GM12878 (cell line): ENCODE results near the gene OR2B2. TPM values are rescaled to one million over a fixed set of nuclear protein-coding genes. Genes with fewer than 3 reads are reported as not detected.

Experiments
- BACH1 ChIP-seq: fragments of 450-650 bp; IDR thresholded peaks from 2 replicates; pipeline ENCODE4 v1.6.1; 2017; ENCODE audit warnings: mild to moderate bottlenecking, borderline replicate concordance
- BHLHE40 ChIP-seq, 2 experiments: fragments of 450-650 bp in 1 of 2; IDR thresholded peaks; 2 replicates each; pipeline ENCODE4 v1.6.1; 2011 to 2017; ENCODE audit warnings: low read depth in 2 of 2, borderline replicate concordance in 1 of 2, improper control_type of control experiment in 1 of 2, low read length in 1 of 2, mild to moderate bottlenecking in 1 of 2
- E4F1 ChIP-seq: fragments of 450-650 bp; IDR thresholded peaks from 2 replicates; pipeline ENCODE4 v1.6.1; 2018; ENCODE audit warnings: borderline replicate concordance, mild to moderate bottlenecking; ENCODE audit not compliant: partially characterized antibody
- EED ChIP-seq: sonication (generic); IDR thresholded peaks from 2 replicates; pipeline ENCODE4 v1.6.1; 2016; ENCODE audit warnings: antibody characterized with exemption, low read depth
- ETV6 ChIP-seq, 2 experiments: fragments of 450-650 bp in 1 of 2; IDR thresholded peaks in 1 of 2; conservative IDR thresholded peaks in 1 of 2; 2 replicates each; pipeline ENCODE4 v1.6.1; 2014; ENCODE audit warnings: antibody characterized with exemption in 1 of 2, borderline replicate concordance in 1 of 2, low read depth in 1 of 2, mild to moderate bottlenecking in 1 of 2, moderate library complexity in 1 of 2
- IRF4 ChIP-seq: IDR thresholded peaks from 2 replicates; pipeline ENCODE4 v1.6.1; 2011; ENCODE audit warnings: low read depth, low read length
- JUND ChIP-seq: IDR thresholded peaks from 2 replicates; pipeline ENCODE4 v1.6.1; 2012; ENCODE audit warnings: low read depth, mild to moderate bottlenecking, low read length, improper control_type of control experiment, moderate library complexity
- MEF2A ChIP-seq: IDR thresholded peaks from 2 replicates; pipeline ENCODE4 v1.6.1; 2011; ENCODE audit warnings: low read depth, mild to moderate bottlenecking, low read length, moderate library complexity; ENCODE audit not compliant: insufficient read depth
- NR2F1 ChIP-seq: fragments of 450-650 bp; conservative IDR thresholded peaks from 2 replicates; pipeline ENCODE4 v1.6.1; 2017; ENCODE audit warnings: mild to moderate bottlenecking
- POLR2A ChIP-seq: IDR thresholded peaks from 2 replicates; pipeline ENCODE4 v1.6.1; 2011; ENCODE audit warnings: low read depth, mild to moderate bottlenecking, low read length
- POLR2AphosphoS2 ChIP-seq: IDR thresholded peaks from 2 replicates; pipeline ENCODE4 v1.6.1; 2011; ENCODE audit warnings: low read depth, mild to moderate bottlenecking, low read length, improper control_type of control experiment, moderate library complexity
- RCOR1 ChIP-seq: conservative IDR thresholded peaks from 2 replicates; pipeline ENCODE4 v1.6.1; 2012; ENCODE audit warnings: low read depth, low read length, improper control_type of control experiment
- SUZ12 ChIP-seq: fragments of 200-600 bp; sonication (generic); IDR thresholded peaks from one replicate; pipeline ENCODE4 v1.6.1; 2018; ENCODE audit warnings: antibody characterized with exemption, mild to moderate bottlenecking; ENCODE audit not compliant: unreplicated experiment
- USF2 ChIP-seq: IDR thresholded peaks from 2 replicates; pipeline ENCODE4 v1.6.1; 2011; ENCODE audit warnings: low read depth, low read length, improper control_type of control experiment, borderline replicate concordance
- ZZZ3 ChIP-seq: IDR thresholded peaks from 2 replicates; pipeline ENCODE4 v1.6.1; 2011; ENCODE audit warnings: low read depth; ENCODE audit not compliant: control insufficient read depth, insufficient read length
- polyA plus RNA-seq, 11 experiments: library from polyadenylated mRNA; depleted of rRNA in 4 of 11; unstranded in 6 of 11; stranded (reverse) in 5 of 11; fragments of >200 nt; fragmentation: Nextera tagmentation in 4 of 11; fragmentation: Illumina TruSeq in 1 of 11; extraction: Ambion mirVana in 4 of 11; extraction: Trizol in 1 of 11; gene quantifications; 1 replicate in 1 of 11; 2 replicates in 10 of 11; pipeline versions ENCODE4 v1.2.1 to v1.2.3, GENCODE V29; 2011 to 2016; ENCODE audit warnings: inconsistent platforms in 2 of 11, missing spikeins in 2 of 11, low read depth in 1 of 11
- total RNA-seq, 4 experiments: library from RNA; depleted of rRNA in 3 of 4; stranded (reverse); fragments of >200 nt in 3 of 4; fragmentation: Illumina TruSeq in 1 of 4; extraction: Trizol in 1 of 4; gene quantifications; 2 replicates each; pipeline versions ENCODE4 v1.2.1 to v1.2.3, GENCODE V29; 2013 to 2021
- TF ChIP-seq, protein P1 (sequence below): IDR thresholded peaks from 2 replicates; pipeline ENCODE4 v1.6.1; 2012; ENCODE audit warnings: low read length, inconsistent platforms
- TF ChIP-seq, protein P2 (sequence below): fragments of 450-650 bp; IDR thresholded peaks from 2 replicates; pipeline ENCODE4 v1.6.1; 2017; ENCODE audit warnings: mild to moderate bottlenecking, moderate library complexity

The OR2B2 gene
- total and polyA plus RNA-seq, 10 of the 15 experiments (the other 5 are each of a cell fraction or from before 2014, with no cell fraction given), result not detected

DNA sequence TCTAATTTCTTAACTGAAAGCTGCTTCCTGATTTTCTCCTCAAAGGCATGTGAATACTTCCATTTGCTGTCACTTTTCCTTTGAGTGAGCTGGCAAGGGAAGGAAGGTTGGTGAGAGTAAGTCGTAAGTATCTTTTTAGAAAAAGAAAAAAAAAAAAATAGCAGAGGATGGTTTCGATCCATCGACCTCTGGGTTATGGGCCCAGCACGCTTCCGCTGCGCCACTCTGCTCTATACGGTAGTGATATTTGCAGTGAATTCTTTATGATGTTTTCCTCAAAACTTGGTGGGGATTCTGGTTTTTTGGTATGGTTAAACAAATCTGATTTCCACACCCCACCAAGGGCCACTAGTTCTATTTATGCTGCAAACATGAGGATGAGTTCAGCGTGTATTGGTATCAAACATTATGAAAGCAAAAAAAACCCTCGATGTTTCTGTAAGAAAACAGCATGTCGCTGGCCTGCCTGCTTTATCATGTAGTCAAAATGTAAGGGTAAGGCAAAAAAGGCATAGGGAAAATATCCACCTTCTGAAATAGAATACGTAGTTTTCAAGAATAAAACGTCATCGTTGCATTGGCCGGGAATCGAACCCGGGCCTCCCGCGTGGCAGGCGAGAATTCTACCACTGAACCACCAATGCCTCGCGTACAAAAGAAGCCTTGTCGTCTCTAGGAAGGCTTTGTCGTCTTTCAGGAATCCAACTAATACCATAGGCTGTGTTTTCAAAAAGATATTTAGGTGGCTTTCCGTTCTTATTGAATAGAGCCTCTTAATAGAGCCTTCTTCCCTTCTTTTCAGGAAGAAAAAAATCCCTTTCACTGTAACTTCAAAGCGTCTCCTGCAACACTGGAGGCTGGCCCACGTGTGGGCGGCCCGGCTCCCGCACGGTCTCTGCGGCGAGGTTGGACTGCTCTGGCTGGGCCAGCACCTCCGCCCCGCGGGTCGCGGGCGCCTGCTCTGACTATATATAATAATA, 9.6 kb downstream of the OR2B2 start (continued):
- TF ChIP-seq, protein P1, sequence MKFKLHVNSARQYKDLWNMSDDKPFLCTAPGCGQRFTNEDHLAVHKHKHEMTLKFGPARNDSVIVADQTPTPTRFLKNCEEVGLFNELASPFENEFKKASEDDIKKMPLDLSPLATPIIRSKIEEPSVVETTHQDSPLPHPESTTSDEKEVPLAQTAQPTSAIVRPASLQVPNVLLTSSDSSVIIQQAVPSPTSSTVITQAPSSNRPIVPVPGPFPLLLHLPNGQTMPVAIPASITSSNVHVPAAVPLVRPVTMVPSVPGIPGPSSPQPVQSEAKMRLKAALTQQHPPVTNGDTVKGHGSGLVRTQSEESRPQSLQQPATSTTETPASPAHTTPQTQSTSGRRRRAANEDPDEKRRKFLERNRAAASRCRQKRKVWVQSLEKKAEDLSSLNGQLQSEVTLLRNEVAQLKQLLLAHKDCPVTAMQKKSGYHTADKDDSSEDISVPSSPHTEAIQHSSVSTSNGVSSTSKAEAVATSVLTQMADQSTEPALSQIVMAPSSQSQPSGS, result peak; percentile 65
- TF ChIP-seq, protein P2, sequence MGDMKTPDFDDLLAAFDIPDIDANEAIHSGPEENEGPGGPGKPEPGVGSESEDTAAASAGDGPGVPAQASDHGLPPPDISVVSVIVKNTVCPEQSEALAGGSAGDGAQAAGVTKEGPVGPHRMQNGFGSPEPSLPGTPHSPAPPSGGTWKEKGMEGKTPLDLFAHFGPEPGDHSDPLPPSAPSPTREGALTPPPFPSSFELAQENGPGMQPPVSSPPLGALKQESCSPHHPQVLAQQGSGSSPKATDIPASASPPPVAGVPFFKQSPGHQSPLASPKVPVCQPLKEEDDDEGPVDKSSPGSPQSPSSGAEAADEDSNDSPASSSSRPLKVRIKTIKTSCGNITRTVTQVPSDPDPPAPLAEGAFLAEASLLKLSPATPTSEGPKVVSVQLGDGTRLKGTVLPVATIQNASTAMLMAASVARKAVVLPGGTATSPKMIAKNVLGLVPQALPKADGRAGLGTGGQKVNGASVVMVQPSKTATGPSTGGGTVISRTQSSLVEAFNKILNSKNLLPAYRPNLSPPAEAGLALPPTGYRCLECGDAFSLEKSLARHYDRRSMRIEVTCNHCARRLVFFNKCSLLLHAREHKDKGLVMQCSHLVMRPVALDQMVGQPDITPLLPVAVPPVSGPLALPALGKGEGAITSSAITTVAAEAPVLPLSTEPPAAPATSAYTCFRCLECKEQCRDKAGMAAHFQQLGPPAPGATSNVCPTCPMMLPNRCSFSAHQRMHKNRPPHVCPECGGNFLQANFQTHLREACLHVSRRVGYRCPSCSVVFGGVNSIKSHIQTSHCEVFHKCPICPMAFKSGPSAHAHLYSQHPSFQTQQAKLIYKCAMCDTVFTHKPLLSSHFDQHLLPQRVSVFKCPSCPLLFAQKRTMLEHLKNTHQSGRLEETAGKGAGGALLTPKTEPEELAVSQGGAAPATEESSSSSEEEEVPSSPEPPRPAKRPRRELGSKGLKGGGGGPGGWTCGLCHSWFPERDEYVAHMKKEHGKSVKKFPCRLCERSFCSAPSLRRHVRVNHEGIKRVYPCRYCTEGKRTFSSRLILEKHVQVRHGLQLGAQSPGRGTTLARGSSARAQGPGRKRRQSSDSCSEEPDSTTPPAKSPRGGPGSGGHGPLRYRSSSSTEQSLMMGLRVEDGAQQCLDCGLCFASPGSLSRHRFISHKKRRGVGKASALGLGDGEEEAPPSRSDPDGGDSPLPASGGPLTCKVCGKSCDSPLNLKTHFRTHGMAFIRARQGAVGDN, result 0 out of 2 replicates have a peak, but pooled peaks have one; percentile 35
- TF ChIP-seq POLR2A (no peak), MEF2A (peak; percentile 40; the same call in 1 of the 2 replicates), EED (no peak), RCOR1 (0 out of 2 replicates have a peak, but pooled peaks have one; percentile 28), BHLHE40 (IDR thresholded peaks at IDR 0.05; ENCODE audit: borderline replicate concordance in 1 of 2, low read depth in 2 of 2, low read length in 1 of 2) (no peak), BACH1 (no peak), JUND (no peak), IRF4 (no peak), POLR2AphosphoS2 (no peak), NR2F1 (no peak), ZZZ3 (no peak), SUZ12 (no peak), E4F1 (no peak), ETV6 (conservative IDR thresholded peaks at IDR 0.05 in 1 of 2, IDR thresholded peaks at IDR 0.05 in 1 of 2; ENCODE audit: borderline replicate concordance in 1 of 2, low read depth in 1 of 2) (no peak), USF2 (no peak)
